Gastroesophageal sphincter (tissue), 3 donors: Measurements from ENCODE around the gene GABRA6.

ENCODE experiments used
- POLR2A ChIP-seq, 2 donors: fragments of 450-650 bp; IDR thresholded peaks; one replicate each; pipeline ENCODE4 v1.6.1; 2017; ENCODE audit warnings: antibody characterized with exemption in 2 of 2, mild to moderate bottlenecking in 2 of 2, moderate library complexity in 1 of 2
- POLR2AphosphoS5 ChIP-seq: sonication (generic); formaldehyde crosslinking; IDR thresholded peaks from one replicate; pipeline ENCODE4 v1.6.1; 2017; ENCODE audit warnings: antibody characterized with exemption
- TF ChIP-seq, protein P1 (sequence below), 4 experiments: fragments of 200-600 bp in 2 of 4; fragments of 450-650 bp in 2 of 4; sonication (generic) in 1 of 4; IDR thresholded peaks; one replicate each; pipeline ENCODE4 v1.5.1; 2017 to 2019; ENCODE audit warnings: antibody characterized with exemption in 4 of 4, mild to moderate bottlenecking in 2 of 4, moderate library complexity in 2 of 4

GRCh38 chr5:161641444-161641843 lies 44.1 kb upstream of the GABRA6 start:
- TF ChIP-seq, protein P1, sequence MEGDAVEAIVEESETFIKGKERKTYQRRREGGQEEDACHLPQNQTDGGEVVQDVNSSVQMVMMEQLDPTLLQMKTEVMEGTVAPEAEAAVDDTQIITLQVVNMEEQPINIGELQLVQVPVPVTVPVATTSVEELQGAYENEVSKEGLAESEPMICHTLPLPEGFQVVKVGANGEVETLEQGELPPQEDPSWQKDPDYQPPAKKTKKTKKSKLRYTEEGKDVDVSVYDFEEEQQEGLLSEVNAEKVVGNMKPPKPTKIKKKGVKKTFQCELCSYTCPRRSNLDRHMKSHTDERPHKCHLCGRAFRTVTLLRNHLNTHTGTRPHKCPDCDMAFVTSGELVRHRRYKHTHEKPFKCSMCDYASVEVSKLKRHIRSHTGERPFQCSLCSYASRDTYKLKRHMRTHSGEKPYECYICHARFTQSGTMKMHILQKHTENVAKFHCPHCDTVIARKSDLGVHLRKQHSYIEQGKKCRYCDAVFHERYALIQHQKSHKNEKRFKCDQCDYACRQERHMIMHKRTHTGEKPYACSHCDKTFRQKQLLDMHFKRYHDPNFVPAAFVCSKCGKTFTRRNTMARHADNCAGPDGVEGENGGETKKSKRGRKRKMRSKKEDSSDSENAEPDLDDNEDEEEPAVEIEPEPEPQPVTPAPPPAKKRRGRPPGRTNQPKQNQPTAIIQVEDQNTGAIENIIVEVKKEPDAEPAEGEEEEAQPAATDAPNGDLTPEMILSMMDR (IDR thresholded peaks at IDR 0.05): no peak
- TF ChIP-seq POLR2AphosphoS5 (no peak), POLR2A (IDR thresholded peaks at IDR 0.05) (no peak)
